Measurements from ENCODE around the gene THADA.
"Not testable (repeated sequence)": the region's sequence is repeated elsewhere in the genome, so short reads cannot be mapped to it uniquely, and the experiment has no call there.

Gene THADA

GRCh38 chr2:43386679-43387078 lies 209.2 kb downstream of the THADA start:
- CTCF ChIA-PET: interaction anchor here (1.2 kb wide), 1 partner anchor 89 kb away, joined by 3 read pairs; no protein-coding TSS in a partner anchor
- DNase-seq, H3K36me3 Mint-ChIP-seq, H3K9me3 Mint-ChIP-seq, H3K4me3 Mint-ChIP-seq, H3K27me3 Mint-ChIP-seq, H3K27ac Mint-ChIP-seq: not testable (repeated sequence)
- H3K4me1 Mint-ChIP-seq: peaks cover 18% of the 10 kb centered on the region

GRCh38 chr2:43384143-43384542 lies 211.7 kb downstream of the THADA start:
- DNase-seq: no peak
- H3K9me3 Mint-ChIP-seq: no peaks in the 10 kb centered on the region
- H3K27ac Mint-ChIP-seq: no peak overlapping the region
- peaks cover 15% of the 10 kb centered on the region for H3K36me3 Mint-ChIP-seq
- no peaks in the 10 kb centered on the region for H3K27me3 Mint-ChIP-seq
- H3K4me3 Mint-ChIP-seq: no peak overlapping the region
- peaks cover 18% of the 10 kb centered on the region for H3K4me1 Mint-ChIP-seq
- CTCF ChIA-PET: no interaction called here

- Mint-ChIP-seq H3K36me3 (peaks cover 20% of the 10 kb centered on the region), H3K9me3 (no peaks in the 10 kb centered on the region), H3K27ac (no peak overlapping the region), H3K4me3 (no peak overlapping the region), H3K4me1 (peaks cover 18% of the 10 kb centered on the region), H3K27me3 (no peaks in the 10 kb centered on the region)
- no peak for DNase-seq
- CTCF ChIA-PET: no interaction called here
These were observed 212.3 kb downstream of the THADA start for GRCh38 chr2:43383533-43383932.

DNA sequence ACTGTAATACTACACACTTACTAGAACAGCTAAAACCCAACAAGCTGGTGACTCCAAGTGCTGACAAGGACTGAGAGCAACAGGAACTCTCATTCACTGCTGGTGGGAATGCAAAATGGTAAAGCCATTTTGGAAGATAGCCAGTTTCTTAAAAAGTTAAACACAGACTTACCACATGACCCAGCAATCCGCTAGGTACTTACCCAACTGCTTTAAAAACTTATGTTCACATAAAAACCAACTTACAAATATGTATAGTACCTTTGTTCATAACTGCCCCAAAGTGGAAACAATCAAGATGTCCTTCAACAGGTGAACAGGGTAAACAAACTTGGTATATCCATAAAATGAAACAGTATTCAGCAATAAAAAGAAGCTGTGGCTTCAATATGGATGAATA lies 216.3 kb downstream of the THADA start:
- Mint-ChIP-seq H3K27me3 (no peaks in the 10 kb centered on the region), H3K36me3 (peaks cover 27% of the 10 kb centered on the region), H3K27ac (no peak overlapping the region), H3K9me3 (no peaks in the 10 kb centered on the region), H3K4me1 (peaks cover 6% of the 10 kb centered on the region), H3K4me3 (no peak overlapping the region)
- no peak for DNase-seq
- CTCF ChIA-PET: interaction anchor here (1.1 kb wide), 1 partner anchor 24 kb away, joined by 3 read pairs; no protein-coding TSS in a partner anchor

- no peak overlapping the region for H3K4me3 Mint-ChIP-seq
- DNase-seq: no peak
- peaks cover 22% of the 10 kb centered on the region for H3K36me3 Mint-ChIP-seq
- no peaks in the 10 kb centered on the region for H3K4me1 Mint-ChIP-seq
- CTCF ChIA-PET: no interaction called here
- no peak overlapping the region for H3K27ac Mint-ChIP-seq
- no peaks in the 10 kb centered on the region for H3K27me3 Mint-ChIP-seq
- no peaks in the 10 kb centered on the region for H3K9me3 Mint-ChIP-seq
These were observed 218.5 kb downstream of the THADA start for GRCh38 chr2:43377327-43377726.

DNA sequence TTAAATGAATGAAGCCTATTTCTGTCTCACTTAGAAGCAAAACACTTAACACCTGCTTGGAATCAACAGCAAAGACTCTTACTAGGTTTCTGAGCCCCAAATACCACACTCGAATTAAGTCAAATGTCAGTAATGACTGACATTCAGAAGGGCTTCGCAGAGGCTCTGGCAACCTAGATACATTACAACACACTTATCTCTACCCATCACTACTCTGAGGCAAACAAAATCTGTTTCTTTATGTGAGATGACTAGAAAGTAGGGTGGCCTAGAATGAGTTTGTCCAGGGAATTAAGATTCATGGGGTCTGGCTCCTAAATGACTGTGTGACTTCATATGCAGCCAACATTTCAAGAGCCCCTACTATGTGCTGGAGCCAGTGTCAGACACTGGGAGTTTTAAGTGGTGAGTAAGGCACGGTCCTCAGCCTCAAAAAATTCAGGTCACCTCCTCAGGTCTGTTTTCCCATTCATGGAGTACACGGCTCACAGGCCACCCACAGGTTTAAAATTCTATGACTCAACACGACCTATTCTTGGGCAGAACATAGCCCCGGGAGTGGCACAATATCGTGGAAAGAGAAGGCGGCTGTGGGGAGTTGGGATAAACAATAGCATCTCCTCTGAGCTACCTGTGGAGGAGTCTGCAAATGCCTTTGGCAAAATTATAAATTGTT lies 219.2 kb downstream of the THADA start:
- H3K4me1 Mint-ChIP-seq: no peaks in the 10 kb centered on the region
- no peak overlapping the region for H3K4me3 Mint-ChIP-seq
- DNase-seq: no peak
- H3K36me3 Mint-ChIP-seq: peaks cover 27% of the 10 kb centered on the region
- H3K27ac Mint-ChIP-seq: no peak overlapping the region
- CTCF ChIA-PET: no interaction called here
- H3K9me3 Mint-ChIP-seq: no peaks in the 10 kb centered on the region
- no peaks in the 10 kb centered on the region for H3K27me3 Mint-ChIP-seq

DNA sequence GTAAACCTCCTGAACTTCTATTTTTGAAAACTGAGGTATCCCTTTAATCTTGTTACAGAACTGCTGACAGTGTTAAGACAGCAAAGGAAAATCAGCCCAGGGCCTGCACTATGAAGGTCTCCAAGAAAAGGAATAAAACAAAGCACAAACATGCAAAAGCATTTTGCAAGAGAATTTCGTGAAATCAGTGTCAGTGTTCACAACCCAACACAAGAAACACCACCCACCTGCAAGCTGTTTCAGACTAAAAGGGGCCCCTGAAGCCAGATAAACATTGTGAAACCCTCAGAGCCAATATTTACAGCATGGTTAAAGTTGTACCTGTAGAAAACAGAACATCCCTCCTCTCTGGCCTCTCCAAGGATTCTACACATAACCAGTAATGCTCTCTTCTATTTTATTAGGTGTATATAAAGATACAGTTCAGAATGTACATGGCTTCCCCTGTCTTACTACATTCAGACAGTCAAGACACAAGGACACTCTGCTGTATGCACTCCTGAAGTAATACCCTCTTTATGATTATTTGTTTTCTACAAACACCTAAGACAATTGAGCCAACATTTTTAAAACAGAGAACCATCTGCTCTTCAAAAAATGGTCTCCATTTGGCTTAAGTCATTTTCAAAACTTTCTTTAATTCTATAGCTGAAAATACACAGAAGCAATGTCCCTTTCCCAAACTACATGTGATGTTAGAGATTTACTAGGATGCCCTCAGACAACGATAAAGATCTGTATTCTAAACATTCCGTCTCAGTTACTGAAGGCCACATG lies 219.9 kb downstream of the THADA start:
- H3K27me3 Mint-ChIP-seq: no peaks in the 10 kb centered on the region
- no peak overlapping the region for H3K27ac Mint-ChIP-seq
- H3K9me3 Mint-ChIP-seq: no peaks in the 10 kb centered on the region
- H3K4me1 Mint-ChIP-seq: no peaks in the 10 kb centered on the region
- DNase-seq: no peak
- no peak overlapping the region for H3K4me3 Mint-ChIP-seq
- peaks cover 25% of the 10 kb centered on the region for H3K36me3 Mint-ChIP-seq
- CTCF ChIA-PET: no interaction called here

DNA sequence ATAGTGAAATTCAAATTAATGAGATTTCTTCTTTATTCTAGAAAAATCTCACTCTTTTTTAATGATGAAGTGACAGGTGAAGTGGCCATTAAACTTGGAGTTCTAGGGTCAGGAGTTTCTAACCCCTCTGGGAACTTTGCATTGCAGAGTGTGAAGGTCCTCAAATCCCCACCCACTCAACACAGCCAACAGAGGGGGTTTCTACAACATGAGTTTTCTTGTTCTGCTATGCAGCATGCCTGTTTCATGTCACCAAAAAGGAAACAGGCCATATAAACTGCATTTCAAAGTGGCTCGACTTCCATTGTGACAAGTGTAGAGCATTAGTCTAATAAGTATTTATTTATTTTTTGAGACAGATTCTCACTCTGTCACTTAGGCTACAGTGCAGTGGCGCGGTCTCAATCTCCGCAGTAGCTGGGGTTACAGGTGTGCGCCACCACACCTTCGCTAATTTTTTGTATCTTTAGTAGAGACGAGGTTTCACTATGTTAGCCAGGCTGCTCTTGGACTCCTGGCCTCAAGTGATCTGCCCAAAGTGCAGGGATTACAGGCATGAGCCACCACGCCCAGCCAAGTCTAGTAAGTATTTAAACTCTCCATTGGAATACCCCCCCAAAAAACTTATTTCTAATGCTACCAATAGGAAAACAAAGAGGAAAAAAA lies 223.3 kb downstream of the THADA start:
- H3K9me3 Mint-ChIP-seq: no peaks in the 10 kb centered on the region

GRCh38 chr2:43370705-43371104 lies 225.1 kb downstream of the THADA start:
- Mint-ChIP-seq H3K4me3 (no peak overlapping the region), H3K4me1 (peaks cover 3% of the 10 kb centered on the region), H3K27me3 (no peaks in the 10 kb centered on the region), H3K36me3 (peaks cover 10% of the 10 kb centered on the region), H3K27ac (no peak overlapping the region), H3K9me3 (no peaks in the 10 kb centered on the region)
- DNase-seq: no peak
- CTCF ChIA-PET: interaction anchor here (0.9 to 1.4 kb wide), 2 partner anchors 9 to 70 kb away, joined by 3 read pairs; no protein-coding TSS in a partner anchor

More for the DNA sequence above, 223.3 kb downstream of the THADA start:
- no peaks in the 10 kb centered on the region for H3K4me1 Mint-ChIP-seq
- peaks cover 13% of the 10 kb centered on the region for H3K36me3 Mint-ChIP-seq
- H3K27ac Mint-ChIP-seq: no peak overlapping the region
- no peak overlapping the region for H3K4me3 Mint-ChIP-seq
- CTCF ChIA-PET: no interaction called here
- no peaks in the 10 kb centered on the region for H3K27me3 Mint-ChIP-seq
- DNase-seq: no peak

- CTCF ChIA-PET: no interaction called here
- Mint-ChIP-seq H3K4me1 (peaks cover 6% of the 10 kb centered on the region), H3K4me3 (no peak overlapping the region), H3K36me3 (peaks cover 10% of the 10 kb centered on the region), H3K27me3 (no peaks in the 10 kb centered on the region), H3K9me3 (no peaks in the 10 kb centered on the region), H3K27ac (no peak overlapping the region)
- no peak for DNase-seq
These were observed 225.7 kb downstream of the THADA start for GRCh38 chr2:43370146-43370545.

DNA sequence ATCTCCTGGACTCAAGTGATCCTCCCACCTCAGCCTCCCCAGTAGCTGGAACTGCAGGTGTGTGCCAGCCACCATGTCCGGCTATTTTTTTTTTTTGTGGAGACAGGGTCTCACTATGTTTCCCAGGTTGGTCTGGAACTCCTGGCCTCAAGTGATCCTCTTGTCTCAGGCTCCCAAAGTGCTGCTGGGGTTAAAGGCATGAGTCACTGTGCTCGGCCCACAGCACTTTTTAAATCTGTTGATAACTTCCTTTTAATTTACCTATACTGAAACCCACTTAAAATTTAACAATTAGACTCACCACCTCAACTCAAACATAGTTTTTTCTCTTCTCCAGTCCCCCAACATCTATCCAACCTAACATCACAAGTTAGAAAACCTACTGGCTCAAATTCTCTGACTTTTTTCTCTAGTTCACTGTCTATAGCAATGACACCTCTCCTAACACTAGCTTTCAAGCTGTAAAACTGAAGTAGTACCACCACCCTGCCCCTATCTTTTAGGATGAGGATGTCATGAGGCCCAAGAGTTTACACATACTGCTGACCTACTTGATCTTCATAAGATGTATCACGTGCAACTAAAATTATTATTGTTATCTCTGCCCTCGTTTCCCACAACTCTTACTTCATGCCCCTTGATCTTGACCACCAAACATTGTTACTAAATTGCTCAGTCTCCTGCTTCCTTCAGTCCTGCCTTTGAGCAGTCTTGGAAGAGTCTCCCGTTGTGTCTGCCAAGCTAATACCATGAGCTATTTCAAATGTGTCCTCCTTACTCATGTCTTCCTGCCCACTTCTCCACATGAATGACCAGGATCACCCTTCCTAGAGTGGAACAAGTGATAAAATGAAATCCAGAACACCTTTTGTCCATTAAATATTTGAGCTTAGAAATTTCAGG lies 227.1 kb downstream of the THADA start:
- CTCF ChIA-PET: interaction anchor here (1.1 kb wide), 1 partner anchor 241 kb away, joined by 3 read pairs; no protein-coding TSS in a partner anchor
- Mint-ChIP-seq H3K36me3 (peaks cover 12% of the 10 kb centered on the region), H3K27ac (no peak overlapping the region), H3K9me3 (no peaks in the 10 kb centered on the region), H3K4me1 (peaks cover 6% of the 10 kb centered on the region), H3K27me3 (no peaks in the 10 kb centered on the region), H3K4me3 (no peak overlapping the region)
- DNase-seq: no peak

DNA sequence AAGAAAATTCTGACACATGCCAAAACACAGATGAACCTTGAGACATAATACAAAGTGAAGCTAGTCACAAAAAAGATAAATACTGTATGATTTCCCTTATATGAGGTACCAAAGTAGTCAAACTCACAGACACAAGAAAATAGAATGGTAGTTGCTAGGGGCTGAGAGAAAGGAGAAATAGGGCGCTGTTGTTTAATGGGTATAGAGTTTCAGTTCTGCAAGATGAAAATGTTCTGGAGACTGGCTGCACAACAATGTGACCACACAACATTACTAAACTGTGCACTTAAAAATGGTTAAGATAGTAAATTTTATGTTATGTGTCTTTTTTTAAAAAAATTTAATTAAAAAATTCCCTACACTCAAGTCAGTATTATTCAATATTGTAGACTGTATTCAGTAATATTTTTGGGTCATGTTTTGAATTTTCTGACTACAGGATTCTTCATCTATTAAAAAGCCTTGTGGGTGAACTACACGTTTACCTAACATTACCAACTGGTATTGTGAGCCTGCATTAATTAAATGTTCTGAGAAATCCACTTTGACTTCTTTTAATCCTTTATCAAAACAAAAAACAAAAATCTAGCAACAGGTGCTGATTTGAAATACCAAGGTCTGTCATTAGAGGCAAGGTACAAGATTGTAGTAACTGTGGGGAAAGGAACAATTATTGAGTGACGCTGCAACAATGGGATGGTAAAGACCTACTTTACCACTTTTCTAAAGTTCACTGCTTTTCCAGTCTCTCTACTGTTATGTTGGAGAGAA lies 228.6 kb downstream of the THADA start:
- peaks cover 6% of the 10 kb centered on the region for H3K4me1 Mint-ChIP-seq
- H3K9me3 Mint-ChIP-seq: no peaks in the 10 kb centered on the region
- H3K36me3 Mint-ChIP-seq: peaks cover 12% of the 10 kb centered on the region
- no peak for DNase-seq
- no peak overlapping the region for H3K27ac Mint-ChIP-seq
- no peaks in the 10 kb centered on the region for H3K27me3 Mint-ChIP-seq
- H3K4me3 Mint-ChIP-seq: no peak overlapping the region
- CTCF ChIA-PET: no interaction called here

- H3K4me3 Mint-ChIP-seq: no peak overlapping the region
- peaks cover 3% of the 10 kb centered on the region for H3K36me3 Mint-ChIP-seq
- H3K27me3 Mint-ChIP-seq: no peaks in the 10 kb centered on the region
- CTCF ChIA-PET: no interaction called here
- no peak overlapping the region for H3K27ac Mint-ChIP-seq
- DNase-seq: no peak
- H3K4me1 Mint-ChIP-seq: peaks cover 6% of the 10 kb centered on the region
- H3K9me3 Mint-ChIP-seq: no peaks in the 10 kb centered on the region
These were observed 232.7 kb downstream of the THADA start for GRCh38 chr2:43363120-43363519.

All from activated naive CD4-positive, alpha-beta T cell treated with anti-CD3 and anti-CD28 coated beads, Interleukin-2, amount 10 ng/mL, durations not matched to agents 7 days and 5 days (primary cell).